Type B pancreatic cell (in vitro differentiated cells): ENCODE results near the gene SLC12A8. TPM values are rescaled to one million over a fixed set of nuclear protein-coding genes. Genes with fewer than 3 reads are reported as not detected.

Source experiments
- DNase-seq: peaks from one replicate; pipeline ENCODE4 v3.0.0; 2021; ENCODE audit warnings: mixed read lengths; ENCODE audit not compliant: unreplicated experiment; ENCODE audit errors: extremely low spot score
- H3K27ac Mint-ChIP-seq: 2 replicates; pipeline ENCODE4 v1.8.0; 2021; ENCODE audit warnings: mild to moderate bottlenecking, mixed read lengths
- H3K27me3 Mint-ChIP-seq: 2 replicates; pipeline ENCODE4 v1.8.0; 2021; ENCODE audit warnings: mixed read lengths
- H3K36me3 Mint-ChIP-seq: 2 replicates; pipeline ENCODE4 v1.8.0; 2021; ENCODE audit warnings: mixed read lengths
- H3K4me1 Mint-ChIP-seq: one replicate; pipeline ENCODE4 v1.8.0; 2021; ENCODE audit warnings: mixed read lengths; ENCODE audit not compliant: unreplicated experiment
- H3K4me3 Mint-ChIP-seq: 2 replicates; pipeline ENCODE4 v1.8.0; 2021; ENCODE audit warnings: mild to moderate bottlenecking, mixed read lengths
- H3K9me3 Mint-ChIP-seq: 2 replicates; pipeline ENCODE4 v1.8.0; 2021; ENCODE audit warnings: mixed read lengths
- CTCF ChIP-seq: fragments of 200-600 bp; sonication (generic); conservative IDR thresholded peaks from 2 replicates; pipeline ENCODE4 v1.5.0; 2021; ENCODE audit warnings: antibody characterized with exemption, mild to moderate bottlenecking
- total RNA-seq: library from RNA; stranded (reverse); gene quantifications from 2 replicates; pipeline ENCODE4 v1.2.1, GENCODE V29; 2021; ENCODE audit warnings: low replicate concordance

SLC12A8 gene
- total RNA-seq, 1 donor from 2014 or later: 6.8 TPM

GRCh38 chr3:125207507-125207906 is 5.0 kb downstream of the SLC12A8 start:
- DNase-seq: no peak
- Mint-ChIP-seq H3K27me3 (peaks cover 10% of the 10 kb centered on the region), H3K4me1 (peaks cover 9% of the 10 kb centered on the region), H3K36me3 (peaks cover under 1% of the 10 kb centered on the region), H3K27ac (peak overlapping the region; percentile 48), H3K4me3 (no peak overlapping the region), H3K9me3 (peaks cover under 1% of the 10 kb centered on the region)
- no peak for TF ChIP-seq CTCF

- Mint-ChIP-seq H3K4me1 (peaks cover 9% of the 10 kb centered on the region), H3K27me3 (peaks cover 10% of the 10 kb centered on the region), H3K27ac (no peak overlapping the region), H3K9me3 (peaks cover 5% of the 10 kb centered on the region), H3K4me3 (no peak overlapping the region), H3K36me3 (peaks cover 5% of the 10 kb centered on the region)
- peak; percentile 11 for DNase-seq
- TF ChIP-seq CTCF: no peak
These were observed 5.6 kb downstream of the SLC12A8 start for GRCh38 chr3:125206934-125207333.

GRCh38 chr3:125203731-125204130 is 8.8 kb downstream of the SLC12A8 start:
- H3K27me3 Mint-ChIP-seq: no peaks in the 10 kb centered on the region
- peaks cover 5% of the 10 kb centered on the region for H3K36me3 Mint-ChIP-seq
- no peak overlapping the region for H3K4me3 Mint-ChIP-seq
- no peak for DNase-seq
- peaks cover 5% of the 10 kb centered on the region for H3K4me1 Mint-ChIP-seq
- no peak for TF ChIP-seq CTCF
- no peak overlapping the region for H3K27ac Mint-ChIP-seq
- H3K9me3 Mint-ChIP-seq: peaks cover 5% of the 10 kb centered on the region

- Mint-ChIP-seq H3K36me3 (peaks cover 5% of the 10 kb centered on the region), H3K4me1 (no peaks in the 10 kb centered on the region), H3K9me3 (peaks cover 5% of the 10 kb centered on the region), H3K27ac (no peak overlapping the region), H3K27me3 (no peaks in the 10 kb centered on the region), H3K4me3 (no peak overlapping the region)
- no peak for DNase-seq
- peak; percentile 49 for TF ChIP-seq CTCF
These were observed 10.4 kb downstream of the SLC12A8 start for GRCh38 chr3:125202197-125202596.

- no peak for TF ChIP-seq CTCF
These were observed 11.8 kb downstream of the SLC12A8 start for GRCh38 chr3:125200731-125201139.

More at GRCh38 chr3:125200731-125201139, 11.8 kb downstream of the SLC12A8 start:
- Mint-ChIP-seq H3K4me1 (no peaks in the 10 kb centered on the region), H3K36me3 (peaks cover 5% of the 10 kb centered on the region), H3K27ac (no peak overlapping the region), H3K27me3 (no peaks in the 10 kb centered on the region), H3K4me3 (no peak overlapping the region), H3K9me3 (peaks cover 5% of the 10 kb centered on the region)
- DNase-seq: no peak
